ENCODE measurements around the gene ARHGEF26.
A peak's percentile ranks its signal among the peaks of the same experiment; 100 is the strongest.

- peak; percentile 90 to 94 (median 92) for TF ChIP-seq CTCF (IDR thresholded peaks at IDR 0.05)
- TF ChIP-seq POLR2A (IDR thresholded peaks at IDR 0.05): no peak
Measured at GRCh38 chr3:154252759-154253638, 131.8 kb downstream of the ARHGEF26 start.

All from sigmoid colon (tissue), 3 donors.